HepG2 (cell line): Measurements from ENCODE around the gene DNAJC7. TPM values are rescaled to one million over a fixed set of nuclear protein-coding genes. Genes with fewer than 3 reads are reported as not detected.

Source experiments
- ATF7-NPFF ChIP-seq: sonication (generic); formaldehyde crosslinking; IDR thresholded peaks from 2 replicates; pipeline ENCODE4 v1.8.1; 2023; ENCODE audit warnings: mild to moderate bottlenecking, low read depth, missing genetic modification reagents, moderate library complexity
- BRD4 ChIP-seq: sonication (generic); formaldehyde crosslinking; IDR thresholded peaks from 2 replicates; pipeline ENCODE4 v1.4.0; 2020; ENCODE audit warnings: missing genetic modification reagents
- FOXO4 ChIP-seq: sonication (generic); formaldehyde crosslinking; conservative IDR thresholded peaks from 2 replicates; pipeline ENCODE4 v1.8.1; 2023; ENCODE audit warnings: missing genetic modification reagents
- HOXA3 ChIP-seq: sonication (generic); formaldehyde crosslinking; IDR thresholded peaks from 2 replicates; pipeline ENCODE4 v1.5.0; 2020; ENCODE audit warnings: missing genetic modification reagents
- KAT2B ChIP-seq: fragments of 150-350 bp; IDR thresholded peaks from 2 replicates; pipeline ENCODE4 v1.6.1; 2014; ENCODE audit warnings: low read depth, low read length, borderline replicate concordance
- KLF9 ChIP-seq: IDR thresholded peaks from 2 replicates; pipeline ENCODE4 v1.6.1; 2016; ENCODE audit warnings: low read depth
- MIER3 ChIP-seq: IDR thresholded peaks from 2 replicates; pipeline ENCODE4 v1.6.1; 2016; ENCODE audit warnings: missing compliant biosample characterization, borderline replicate concordance
- NFATC3 ChIP-seq: sonication (generic); formaldehyde crosslinking; IDR thresholded peaks from 2 replicates; pipeline ENCODE4 v1.5.1; 2020; ENCODE audit warnings: mild to moderate bottlenecking, missing genetic modification reagents
- NFRKB ChIP-seq: fragments of 450-650 bp; IDR thresholded peaks from 2 replicates; pipeline ENCODE4 v1.6.1; 2017
- SP5 ChIP-seq: IDR thresholded peaks from 2 replicates; pipeline ENCODE4 v1.6.1; 2016; ENCODE audit warnings: low read depth, borderline replicate concordance
- ZNF24 ChIP-seq: fragments of 450-650 bp; IDR thresholded peaks from 2 replicates; pipeline ENCODE4 v1.6.1; 2017; ENCODE audit warnings: antibody characterized with exemption, mild to moderate bottlenecking
- ZNF331 ChIP-seq: sonication (generic); formaldehyde crosslinking; IDR thresholded peaks from 2 replicates; pipeline ENCODE4 v1.4.0; 2020; ENCODE audit warnings: missing genetic modification reagents
- polyA plus RNA-seq, 8 experiments: library from polyadenylated mRNA; depleted of rRNA in 3 of 8; stranded (reverse) in 7 of 8; unstranded in 1 of 8; fragments of >200 nt; fragmentation: Illumina TruSeq in 4 of 8; extraction: Trizol in 4 of 8; gene quantifications; 2 replicates each; pipeline versions ENCODE4 v1.2.1 to v1.2.3, GENCODE V29; 2011 to 2016; ENCODE audit warnings: low read depth in 4 of 8, missing spikeins in 1 of 8, mixed read lengths in 1 of 8; ENCODE audit not compliant: insufficient read depth in 1 of 8
- total RNA-seq, 5 experiments: library from RNA; depleted of rRNA; stranded (reverse); fragments of >200 nt; fragmentation: Illumina TruSeq; extraction: Trizol; gene quantifications; 2 replicates each; pipeline ENCODE4 v1.2.3, GENCODE V29; 2016; ENCODE audit warnings: low read depth in 1 of 5
- TF ChIP-seq, protein P1 (sequence below): sonication (generic); formaldehyde crosslinking; conservative IDR thresholded peaks from 2 replicates; pipeline ENCODE4 v1.4.0; 2020; ENCODE audit warnings: mild to moderate bottlenecking, missing genetic modification reagents, moderate library complexity
- TF ChIP-seq, protein P2 (sequence below): sonication (generic); formaldehyde crosslinking; IDR thresholded peaks from 2 replicates; pipeline ENCODE4 v1.4.0; 2020; ENCODE audit warnings: mild to moderate bottlenecking, missing genetic modification reagents, borderline replicate concordance
- TF ChIP-seq, protein P3 (sequence below), 2 experiments: fragments of 450-650 bp in 1 of 2; sonication (generic) in 1 of 2; formaldehyde crosslinking; IDR thresholded peaks; 2 replicates each; pipeline versions ENCODE4 v1.5.0 to v1.8.0; 2020 to 2022; ENCODE audit warnings: mild to moderate bottlenecking in 1 of 2, missing genetic modification reagents in 1 of 2
- TF ChIP-seq, protein P4 (sequence below): sonication (generic); formaldehyde crosslinking; IDR thresholded peaks from 2 replicates; pipeline ENCODE4 v1.5.1; 2020; ENCODE audit warnings: missing genetic modification reagents, mild to moderate bottlenecking, borderline replicate concordance

DNAJC7 gene
- total and polyA plus RNA-seq, 2 of the 13 experiments (the other 11 are each of a cell fraction or from before 2014, with no cell fraction given), result 47.7 to 132 TPM

DNA sequence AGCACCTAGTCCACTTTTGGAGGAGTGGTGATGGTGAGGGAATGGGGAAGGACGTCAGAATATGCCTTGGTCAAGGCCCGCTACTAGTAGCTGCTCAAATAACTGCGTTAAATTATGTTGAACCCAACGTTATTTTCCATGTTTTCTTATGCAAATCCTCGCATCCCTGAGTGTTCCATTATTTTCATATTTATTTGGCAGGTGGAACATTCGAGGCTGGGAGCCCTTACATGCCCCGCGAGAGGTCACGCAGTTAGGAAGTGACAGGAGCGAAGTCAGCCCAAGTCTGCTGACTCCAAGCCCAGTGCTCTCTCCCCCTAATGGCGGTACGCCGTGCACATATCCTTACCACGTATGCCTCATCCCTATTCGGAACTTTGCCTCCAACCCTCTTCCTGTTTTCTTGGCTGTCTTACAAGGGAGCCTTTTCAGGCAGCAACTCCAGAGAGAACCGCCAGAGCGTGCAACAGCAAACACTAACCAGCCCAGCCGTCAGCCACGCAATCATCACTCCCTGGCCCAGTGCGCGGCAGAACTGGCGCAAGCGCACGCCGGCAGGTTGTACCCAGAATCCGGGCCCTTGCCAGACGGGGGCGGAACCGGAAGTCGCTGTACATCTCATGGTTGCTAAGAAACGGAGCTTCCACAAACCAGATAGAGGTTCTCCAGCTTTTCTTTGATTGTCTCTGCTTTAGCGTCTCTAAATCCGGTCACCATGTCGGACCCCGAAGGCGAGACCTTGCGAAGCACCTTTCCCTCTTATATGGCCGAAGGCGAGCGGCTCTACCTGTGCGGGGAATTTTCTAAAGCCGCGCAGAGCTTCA, 87.0 kb downstream of the DNAJC7 start, which contains the start of gene ODAD4 (continued):
- no peak; the same call in 1 of the 2 replicates for TF ChIP-seq KLF9 (CRISPR knock-in tag)
- TF ChIP-seq KAT2B, result no peak
- TF ChIP-seq SP5 (CRISPR knock-in tag), result peak; percentile 58
- TF ChIP-seq ZNF331 (CRISPR knock-in tag), result peak; percentile 77
- TF ChIP-seq BRD4 (CRISPR knock-in tag), result peak; percentile 63
- peak; percentile 67 for TF ChIP-seq ATF7-NPFF (CRISPR knock-in tag)
- peak; percentile 89; the same call in 1 of the 2 replicates for TF ChIP-seq MIER3 (CRISPR knock-in tag)
- TF ChIP-seq NFATC3 (CRISPR knock-in tag), result peak; percentile 84; the same call in 1 of the 2 replicates
- TF ChIP-seq, protein P1, sequence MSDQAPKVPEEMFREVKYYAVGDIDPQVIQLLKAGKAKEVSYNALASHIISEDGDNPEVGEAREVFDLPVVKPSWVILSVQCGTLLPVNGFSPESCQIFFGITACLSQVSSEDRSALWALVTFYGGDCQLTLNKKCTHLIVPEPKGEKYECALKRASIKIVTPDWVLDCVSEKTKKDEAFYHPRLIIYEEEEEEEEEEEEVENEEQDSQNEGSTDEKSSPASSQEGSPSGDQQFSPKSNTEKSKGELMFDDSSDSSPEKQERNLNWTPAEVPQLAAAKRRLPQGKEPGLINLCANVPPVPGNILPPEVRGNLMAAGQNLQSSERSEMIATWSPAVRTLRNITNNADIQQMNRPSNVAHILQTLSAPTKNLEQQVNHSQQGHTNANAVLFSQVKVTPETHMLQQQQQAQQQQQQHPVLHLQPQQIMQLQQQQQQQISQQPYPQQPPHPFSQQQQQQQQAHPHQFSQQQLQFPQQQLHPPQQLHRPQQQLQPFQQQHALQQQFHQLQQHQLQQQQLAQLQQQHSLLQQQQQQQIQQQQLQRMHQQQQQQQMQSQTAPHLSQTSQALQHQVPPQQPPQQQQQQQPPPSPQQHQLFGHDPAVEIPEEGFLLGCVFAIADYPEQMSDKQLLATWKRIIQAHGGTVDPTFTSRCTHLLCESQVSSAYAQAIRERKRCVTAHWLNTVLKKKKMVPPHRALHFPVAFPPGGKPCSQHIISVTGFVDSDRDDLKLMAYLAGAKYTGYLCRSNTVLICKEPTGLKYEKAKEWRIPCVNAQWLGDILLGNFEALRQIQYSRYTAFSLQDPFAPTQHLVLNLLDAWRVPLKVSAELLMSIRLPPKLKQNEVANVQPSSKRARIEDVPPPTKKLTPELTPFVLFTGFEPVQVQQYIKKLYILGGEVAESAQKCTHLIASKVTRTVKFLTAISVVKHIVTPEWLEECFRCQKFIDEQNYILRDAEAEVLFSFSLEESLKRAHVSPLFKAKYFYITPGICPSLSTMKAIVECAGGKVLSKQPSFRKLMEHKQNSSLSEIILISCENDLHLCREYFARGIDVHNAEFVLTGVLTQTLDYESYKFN (CRISPR knock-in tag), result peak; percentile 80
- no peak for TF ChIP-seq FOXO4
- TF ChIP-seq, protein P2, sequence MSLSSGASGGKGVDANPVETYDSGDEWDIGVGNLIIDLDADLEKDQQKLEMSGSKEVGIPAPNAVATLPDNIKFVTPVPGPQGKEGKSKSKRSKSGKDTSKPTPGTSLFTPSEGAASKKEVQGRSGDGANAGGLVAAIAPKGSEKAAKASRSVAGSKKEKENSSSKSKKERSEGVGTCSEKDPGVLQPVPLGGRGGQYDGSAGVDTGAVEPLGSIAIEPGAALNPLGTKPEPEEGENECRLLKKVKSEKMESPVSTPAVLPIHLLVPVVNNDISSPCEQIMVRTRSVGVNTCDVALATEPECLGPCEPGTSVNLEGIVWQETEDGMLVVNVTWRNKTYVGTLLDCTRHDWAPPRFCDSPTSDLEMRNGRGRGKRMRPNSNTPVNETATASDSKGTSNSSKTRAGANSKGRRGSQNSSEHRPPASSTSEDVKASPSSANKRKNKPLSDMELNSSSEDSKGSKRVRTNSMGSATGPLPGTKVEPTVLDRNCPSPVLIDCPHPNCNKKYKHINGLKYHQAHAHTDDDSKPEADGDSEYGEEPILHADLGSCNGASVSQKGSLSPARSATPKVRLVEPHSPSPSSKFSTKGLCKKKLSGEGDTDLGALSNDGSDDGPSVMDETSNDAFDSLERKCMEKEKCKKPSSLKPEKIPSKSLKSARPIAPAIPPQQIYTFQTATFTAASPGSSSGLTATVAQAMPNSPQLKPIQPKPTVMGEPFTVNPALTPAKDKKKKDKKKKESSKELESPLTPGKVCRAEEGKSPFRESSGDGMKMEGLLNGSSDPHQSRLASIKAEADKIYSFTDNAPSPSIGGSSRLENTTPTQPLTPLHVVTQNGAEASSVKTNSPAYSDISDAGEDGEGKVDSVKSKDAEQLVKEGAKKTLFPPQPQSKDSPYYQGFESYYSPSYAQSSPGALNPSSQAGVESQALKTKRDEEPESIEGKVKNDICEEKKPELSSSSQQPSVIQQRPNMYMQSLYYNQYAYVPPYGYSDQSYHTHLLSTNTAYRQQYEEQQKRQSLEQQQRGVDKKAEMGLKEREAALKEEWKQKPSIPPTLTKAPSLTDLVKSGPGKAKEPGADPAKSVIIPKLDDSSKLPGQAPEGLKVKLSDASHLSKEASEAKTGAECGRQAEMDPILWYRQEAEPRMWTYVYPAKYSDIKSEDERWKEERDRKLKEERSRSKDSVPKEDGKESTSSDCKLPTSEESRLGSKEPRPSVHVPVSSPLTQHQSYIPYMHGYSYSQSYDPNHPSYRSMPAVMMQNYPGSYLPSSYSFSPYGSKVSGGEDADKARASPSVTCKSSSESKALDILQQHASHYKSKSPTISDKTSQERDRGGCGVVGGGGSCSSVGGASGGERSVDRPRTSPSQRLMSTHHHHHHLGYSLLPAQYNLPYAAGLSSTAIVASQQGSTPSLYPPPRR (CRISPR knock-in tag), result peak; percentile 71
- TF ChIP-seq, protein P3, sequence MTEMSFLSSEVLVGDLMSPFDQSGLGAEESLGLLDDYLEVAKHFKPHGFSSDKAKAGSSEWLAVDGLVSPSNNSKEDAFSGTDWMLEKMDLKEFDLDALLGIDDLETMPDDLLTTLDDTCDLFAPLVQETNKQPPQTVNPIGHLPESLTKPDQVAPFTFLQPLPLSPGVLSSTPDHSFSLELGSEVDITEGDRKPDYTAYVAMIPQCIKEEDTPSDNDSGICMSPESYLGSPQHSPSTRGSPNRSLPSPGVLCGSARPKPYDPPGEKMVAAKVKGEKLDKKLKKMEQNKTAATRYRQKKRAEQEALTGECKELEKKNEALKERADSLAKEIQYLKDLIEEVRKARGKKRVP (CRISPR knock-in tag; IDR thresholded peaks at IDR 0.05), result peak in 1 of 2 experiments; percentile 92; a peak in 2 of 4 replicates
- TF ChIP-seq, protein P4, sequence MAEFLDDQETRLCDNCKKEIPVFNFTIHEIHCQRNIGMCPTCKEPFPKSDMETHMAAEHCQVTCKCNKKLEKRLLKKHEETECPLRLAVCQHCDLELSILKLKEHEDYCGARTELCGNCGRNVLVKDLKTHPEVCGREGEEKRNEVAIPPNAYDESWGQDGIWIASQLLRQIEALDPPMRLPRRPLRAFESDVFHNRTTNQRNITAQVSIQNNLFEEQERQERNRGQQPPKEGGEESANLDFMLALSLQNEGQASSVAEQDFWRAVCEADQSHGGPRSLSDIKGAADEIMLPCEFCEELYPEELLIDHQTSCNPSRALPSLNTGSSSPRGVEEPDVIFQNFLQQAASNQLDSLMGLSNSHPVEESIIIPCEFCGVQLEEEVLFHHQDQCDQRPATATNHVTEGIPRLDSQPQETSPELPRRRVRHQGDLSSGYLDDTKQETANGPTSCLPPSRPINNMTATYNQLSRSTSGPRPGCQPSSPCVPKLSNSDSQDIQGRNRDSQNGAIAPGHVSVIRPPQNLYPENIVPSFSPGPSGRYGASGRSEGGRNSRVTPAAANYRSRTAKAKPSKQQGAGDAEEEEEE (CRISPR knock-in tag), result no peak
- peak; percentile 94 for TF ChIP-seq HOXA3
- no peak for TF ChIP-seq NFRKB
- no peak; the same call in 1 of the 2 replicates for TF ChIP-seq ZNF24
